PC-3 (cell line): ENCODE data around the gene ARHGEF39.

Source experiments
- CTCF ChIP-seq: fragments of 300-600 bp; sonication (generic); conservative IDR thresholded peaks from 2 replicates; pipeline ENCODE4 v1.5.1; 2017; ENCODE audit warnings: antibody characterized with exemption, low read depth, mild to moderate bottlenecking, low read length
- EZH2 ChIP-seq: fragments of 300-600 bp; sonication (generic); IDR thresholded peaks from one replicate; pipeline ENCODE4 v1.6.1; 2017; ENCODE audit warnings: antibody characterized with exemption, mild to moderate bottlenecking, low read length; ENCODE audit not compliant: unreplicated experiment

GRCh38 chr9:35653611-35654010 lies 11.4 kb downstream of the ARHGEF39 start:
- TF ChIP-seq CTCF = no peak
- TF ChIP-seq EZH2 = no peak
